GM18951 (cell line): Measurements from ENCODE around the gene RHNO1.

ENCODE experiments used
- POLR2A ChIP-seq: IDR thresholded peaks from 4 replicates; pipeline ENCODE4 v1.6.1; 2011; ENCODE audit warnings: mild to moderate bottlenecking; ENCODE audit not compliant: insufficient read length, insufficient read depth; ENCODE audit errors: extremely low read depth
- in situ Hi-C: fragments of 300-500 bp; cut with MboI; formaldehyde crosslinking; loops from one replicate; pipeline ENCODE4 v1.12.0; 2022; ENCODE audit warnings: low sequenced_read_pairs, mixed read lengths, inconsistent platforms; ENCODE audit not compliant: unreplicated experiment

RHNO1 gene

DNA sequence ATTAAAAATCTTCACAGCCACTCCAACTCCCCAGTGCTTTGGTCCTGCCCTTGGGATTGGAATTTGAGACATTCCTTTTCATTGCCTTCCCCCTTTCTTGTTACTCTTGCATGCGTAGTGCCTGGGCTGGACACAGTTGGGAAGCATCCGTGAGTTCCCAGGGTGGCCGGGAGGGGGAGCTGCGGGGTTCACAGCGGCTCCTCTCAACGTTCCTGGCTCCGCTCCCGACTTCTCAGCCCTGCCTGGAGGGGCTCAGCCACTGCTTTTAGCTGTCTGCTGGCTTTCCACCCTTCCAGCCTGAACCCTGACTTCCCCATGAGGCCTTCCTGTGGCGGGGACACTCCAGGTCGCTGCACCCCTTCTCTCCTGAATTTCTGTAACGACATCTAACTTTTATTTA is 23.4 kb upstream of the RHNO1 start:
- no peak for TF ChIP-seq POLR2A
- in situ Hi-C loops, result loop anchor here (25.0 kb wide), 1 partner anchor 184 kb away; no protein-coding TSS in a partner anchor

DNA sequence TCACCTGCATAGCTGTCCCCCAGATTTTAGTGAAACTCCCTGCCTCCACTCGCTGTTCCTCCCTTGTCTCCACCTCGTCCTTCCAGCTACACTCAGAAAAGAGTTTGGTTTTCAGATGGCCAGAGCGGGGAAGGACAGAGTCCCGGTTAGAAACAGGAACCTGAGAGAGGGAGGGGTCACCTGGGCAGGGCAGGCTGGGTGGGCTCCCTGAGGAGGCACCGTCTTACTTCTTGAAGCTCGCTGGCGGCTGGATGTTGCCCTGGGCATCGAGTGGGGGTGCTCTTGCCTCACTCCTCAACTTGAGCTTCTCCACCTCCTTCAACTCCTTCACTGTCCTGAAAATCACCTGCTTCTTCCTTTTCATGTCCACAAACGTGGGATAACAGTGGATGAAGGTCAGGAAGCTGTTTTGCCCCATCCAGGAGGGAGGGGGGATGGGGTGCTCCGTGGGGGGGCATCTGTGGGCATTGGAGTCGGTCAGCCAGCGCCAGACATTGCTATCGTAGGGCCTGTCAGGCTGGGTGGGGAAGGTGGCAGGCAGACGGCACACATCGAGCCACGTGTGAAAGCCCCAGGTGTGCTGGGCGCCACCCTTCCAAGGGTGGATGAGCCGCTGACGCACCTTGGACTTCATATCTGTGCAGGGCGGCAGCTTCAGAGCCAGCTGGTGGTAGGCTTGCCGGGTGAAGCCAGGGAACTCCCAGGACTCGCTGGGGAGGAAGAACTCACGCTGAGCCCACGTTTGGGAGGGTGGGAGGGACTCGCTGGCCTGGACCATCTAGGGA is 22.2 kb upstream of the RHNO1 start:
- in situ Hi-C loops, result loop anchor here (25.0 kb wide), 1 partner anchor 182 kb away; no protein-coding TSS in a partner anchor
- no peak for TF ChIP-seq POLR2A

- TF ChIP-seq POLR2A, result no peak
- in situ Hi-C loops, result loop anchor here (25.0 kb wide), 1 partner anchor 182 kb away; no protein-coding TSS in a partner anchor
Observed at GRCh38 chr12:2855546-2855945, 21.5 kb upstream of the RHNO1 start.

DNA sequence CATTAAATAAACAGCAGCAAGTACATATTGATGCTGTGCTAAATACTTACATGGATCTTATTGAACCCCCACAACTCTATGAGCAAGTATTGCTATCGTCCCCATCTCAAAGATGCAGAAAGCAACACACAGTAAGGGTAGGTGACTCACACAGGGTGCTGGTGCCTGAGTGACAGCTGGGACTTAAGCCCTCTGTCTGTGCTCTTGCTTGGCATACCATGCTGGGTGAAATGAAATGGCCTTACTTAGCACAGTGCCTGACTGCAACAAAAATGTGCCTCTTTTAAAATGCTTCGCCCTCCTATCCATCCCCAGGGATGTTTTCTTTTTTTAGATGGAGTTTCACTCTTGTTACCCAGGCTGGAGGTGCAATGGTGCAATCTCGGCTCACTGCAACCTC is 21.0 kb upstream of the RHNO1 start:
- TF ChIP-seq POLR2A, result no peak
- in situ Hi-C loops, result loop anchor here (25.0 kb wide), 1 partner anchor 181 kb away; no protein-coding TSS in a partner anchor

DNA sequence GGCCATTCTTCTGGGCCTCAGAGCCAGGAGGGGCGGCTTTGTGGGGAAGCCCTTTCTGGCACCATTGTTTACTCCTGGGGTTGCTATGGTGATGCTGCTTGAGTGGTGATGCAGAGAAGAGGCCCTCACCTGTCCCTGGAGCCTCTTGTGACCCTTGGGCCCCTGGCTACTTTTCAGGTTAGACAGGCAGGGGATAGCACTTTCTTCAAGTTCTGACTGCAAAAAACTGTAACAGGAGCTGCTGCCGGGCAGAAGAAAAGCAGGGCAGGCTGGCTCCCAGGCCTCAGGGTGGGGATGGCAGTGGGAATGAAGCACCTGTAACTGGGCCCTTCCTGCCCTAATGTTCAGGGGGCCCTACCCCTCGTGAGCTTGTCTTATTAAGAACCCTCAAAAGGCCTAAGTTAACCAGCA is 20.0 kb upstream of the RHNO1 start, which contains the start of gene TEX52:
Gene TEX52 (minus strand): TSS at position 19 of the 411 bp plus-strand sequence. CDS start 13 bp downstream, at position 6.
- no peak for TF ChIP-seq POLR2A
- in situ Hi-C loops, result loop anchor here (25.0 kb wide), 1 partner anchor 180 kb away; no protein-coding TSS in a partner anchor

DNA sequence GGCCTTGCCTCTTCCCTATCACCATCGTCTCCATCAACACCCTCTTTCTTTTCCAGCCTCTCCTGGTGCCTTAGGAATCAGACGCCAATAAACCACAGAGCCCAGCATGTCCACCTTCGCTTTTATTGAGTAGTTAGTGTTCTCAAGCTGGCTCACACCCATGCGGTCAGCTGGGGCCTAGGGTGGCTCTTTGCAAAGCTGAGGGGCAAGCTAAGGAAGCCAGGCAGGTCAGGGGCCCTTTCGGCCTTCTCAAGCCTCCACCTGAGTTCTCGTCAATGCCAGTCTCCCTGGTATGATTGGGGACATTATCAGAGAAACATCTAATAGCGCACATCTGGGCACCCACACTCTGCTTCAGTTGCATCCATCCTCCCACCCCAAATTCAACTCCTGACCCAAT is 19.4 kb upstream of the RHNO1 start:
- in situ Hi-C loops, result loop anchor here (25.0 kb wide), 1 partner anchor 180 kb away; no protein-coding TSS in a partner anchor
- no peak for TF ChIP-seq POLR2A

GRCh38 chr12:2858334-2858733 is 18.7 kb upstream of the RHNO1 start:
- peak; percentile 2 for TF ChIP-seq POLR2A
- in situ Hi-C loops, result loop anchor here (25.0 kb wide), 1 partner anchor 179 kb away; no protein-coding TSS in a partner anchor

GRCh38 chr12:2858944-2859421 is 18.0 kb upstream of the RHNO1 start:
- in situ Hi-C loops, result loop anchor here (25.0 kb wide), 1 partner anchor 178 kb away; no protein-coding TSS in a partner anchor
- TF ChIP-seq POLR2A, result no peak

DNA sequence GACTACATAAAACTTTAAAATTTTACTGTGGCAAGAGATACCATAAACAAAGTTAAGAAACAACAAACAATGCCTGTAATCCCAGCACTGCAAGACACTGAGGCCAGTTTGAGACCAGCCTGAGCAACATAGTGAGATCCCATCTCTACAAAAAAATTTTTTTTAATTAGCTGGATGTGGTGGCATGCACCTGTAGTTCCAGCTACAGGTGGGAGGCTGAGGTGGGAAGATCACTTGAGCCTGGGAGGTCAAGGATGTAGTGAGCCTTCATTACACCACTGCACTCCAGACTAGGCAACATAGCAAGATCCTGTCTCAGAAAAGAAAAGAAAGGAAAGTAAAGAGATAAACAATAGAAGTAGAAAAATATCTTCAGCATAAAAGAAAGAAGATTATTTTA is 16.9 kb upstream of the RHNO1 start:
- in situ Hi-C loops, result loop anchor here (25.0 kb wide), 1 partner anchor 177 kb away; no protein-coding TSS in a partner anchor
- no peak for TF ChIP-seq POLR2A

- in situ Hi-C loops, result loop anchor here (25.0 kb wide), 1 partner anchor 174 kb away; no protein-coding TSS in a partner anchor
- TF ChIP-seq POLR2A, result no peak
Observed at GRCh38 chr12:2862876-2863275, 14.1 kb upstream of the RHNO1 start.

- in situ Hi-C loops, result loop anchor here (25.0 kb wide), 1 partner anchor 174 kb away; no protein-coding TSS in a partner anchor
Observed at GRCh38 chr12:2863402-2863801, 13.6 kb upstream of the RHNO1 start.

DNA sequence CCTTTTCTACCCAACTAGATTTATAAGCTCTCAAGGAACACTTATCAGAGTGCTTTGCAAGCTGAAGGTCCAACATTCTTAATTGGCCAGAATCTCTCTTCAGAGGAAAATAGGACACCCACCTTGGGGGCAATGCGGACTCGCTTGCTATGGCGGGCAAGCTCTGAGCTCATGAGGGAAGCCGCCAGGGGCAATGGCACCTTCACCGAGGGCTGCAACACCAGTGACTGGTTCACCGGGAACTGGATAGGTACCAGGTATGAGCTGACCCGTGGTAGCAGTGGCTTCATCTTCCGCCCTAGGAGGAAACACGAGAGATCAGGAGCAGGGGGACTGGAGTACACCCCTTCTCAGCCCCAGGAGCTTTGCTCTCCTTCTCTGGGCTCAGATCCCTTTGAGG is 12.8 kb upstream of the RHNO1 start:
- in situ Hi-C loops, result loop anchor here (25.0 kb wide), 1 partner anchor 173 kb away; no protein-coding TSS in a partner anchor
- TF ChIP-seq POLR2A, result no peak

GRCh38 chr12:2868986-2869632 is 7.9 kb upstream of the RHNO1 start:
- in situ Hi-C loops, result loop anchor here (25.0 kb wide), 1 partner anchor 168 kb away; no protein-coding TSS in a partner anchor
